ENCODE data around the gene EFCAB5.
A peak's percentile ranks its signal among the peaks of the same experiment; 100 is the strongest.

DNA sequence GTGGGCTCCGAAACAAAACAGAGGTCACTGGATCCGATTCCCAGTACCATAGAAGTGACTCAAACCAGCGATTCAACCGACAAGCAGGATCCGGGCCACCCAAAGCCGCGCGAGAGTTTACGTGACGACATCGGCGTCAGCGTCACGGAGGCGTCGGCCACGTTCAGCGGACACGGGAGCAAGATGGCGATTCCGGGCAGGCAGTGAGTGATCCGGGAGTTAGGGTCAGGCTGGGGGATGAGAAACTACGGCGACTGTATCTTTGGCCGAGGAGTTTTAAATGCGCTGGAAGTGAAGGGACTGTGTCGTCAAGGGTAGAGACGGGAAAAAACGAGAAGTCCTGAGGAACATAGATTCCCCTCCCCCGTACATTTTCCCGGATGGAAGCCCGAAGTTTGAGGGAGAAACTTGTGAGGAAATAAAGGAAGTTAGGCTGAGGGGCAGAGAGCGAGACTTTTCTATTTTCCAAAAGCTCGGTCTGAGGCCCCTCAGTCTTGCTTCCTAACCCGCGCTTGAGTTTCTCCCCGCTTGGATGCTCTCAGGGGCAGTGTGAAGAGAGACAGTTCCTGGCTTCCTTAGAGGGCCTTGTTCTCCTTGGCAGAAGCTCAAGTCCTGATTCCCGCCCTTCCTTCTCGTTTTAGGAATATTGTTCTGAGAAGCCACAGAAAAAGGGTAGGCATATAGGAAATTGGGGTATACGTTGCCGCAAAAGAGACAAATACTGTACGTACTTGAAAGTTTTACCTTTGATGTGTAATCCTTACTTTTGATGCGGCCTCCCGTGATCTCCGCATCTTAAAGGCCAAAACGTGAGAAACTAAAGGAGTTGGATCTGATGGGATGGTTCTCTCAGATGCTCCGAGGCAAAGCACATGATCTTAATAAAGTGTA lies 175.5 kb downstream of the EFCAB5 start, which contains the start of gene NSRP1:
- TF ChIP-seq, protein P1, sequence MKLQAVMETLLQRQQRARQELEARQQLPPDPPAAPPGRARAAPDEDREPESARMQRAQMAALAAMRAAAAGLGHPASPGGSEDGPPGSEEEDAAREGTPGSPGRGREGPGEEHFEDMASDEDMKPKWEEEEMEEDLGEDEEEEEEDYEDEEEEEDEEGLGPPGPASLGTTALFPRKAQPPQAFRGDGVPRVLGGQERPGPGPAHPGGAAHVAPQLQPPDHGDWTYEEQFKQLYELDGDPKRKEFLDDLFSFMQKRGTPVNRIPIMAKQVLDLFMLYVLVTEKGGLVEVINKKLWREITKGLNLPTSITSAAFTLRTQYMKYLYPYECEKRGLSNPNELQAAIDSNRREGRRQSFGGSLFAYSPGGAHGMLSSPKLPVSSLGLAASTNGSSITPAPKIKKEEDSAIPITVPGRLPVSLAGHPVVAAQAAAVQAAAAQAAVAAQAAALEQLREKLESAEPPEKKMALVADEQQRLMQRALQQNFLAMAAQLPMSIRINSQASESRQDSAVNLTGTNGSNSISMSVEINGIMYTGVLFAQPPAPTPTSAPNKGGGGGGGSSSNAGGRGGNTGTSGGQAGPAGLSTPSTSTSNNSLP (IDR thresholded peaks at IDR 0.05; ENCODE audit: low read depth, low read length): no peak
- TF ChIP-seq, protein P2, sequence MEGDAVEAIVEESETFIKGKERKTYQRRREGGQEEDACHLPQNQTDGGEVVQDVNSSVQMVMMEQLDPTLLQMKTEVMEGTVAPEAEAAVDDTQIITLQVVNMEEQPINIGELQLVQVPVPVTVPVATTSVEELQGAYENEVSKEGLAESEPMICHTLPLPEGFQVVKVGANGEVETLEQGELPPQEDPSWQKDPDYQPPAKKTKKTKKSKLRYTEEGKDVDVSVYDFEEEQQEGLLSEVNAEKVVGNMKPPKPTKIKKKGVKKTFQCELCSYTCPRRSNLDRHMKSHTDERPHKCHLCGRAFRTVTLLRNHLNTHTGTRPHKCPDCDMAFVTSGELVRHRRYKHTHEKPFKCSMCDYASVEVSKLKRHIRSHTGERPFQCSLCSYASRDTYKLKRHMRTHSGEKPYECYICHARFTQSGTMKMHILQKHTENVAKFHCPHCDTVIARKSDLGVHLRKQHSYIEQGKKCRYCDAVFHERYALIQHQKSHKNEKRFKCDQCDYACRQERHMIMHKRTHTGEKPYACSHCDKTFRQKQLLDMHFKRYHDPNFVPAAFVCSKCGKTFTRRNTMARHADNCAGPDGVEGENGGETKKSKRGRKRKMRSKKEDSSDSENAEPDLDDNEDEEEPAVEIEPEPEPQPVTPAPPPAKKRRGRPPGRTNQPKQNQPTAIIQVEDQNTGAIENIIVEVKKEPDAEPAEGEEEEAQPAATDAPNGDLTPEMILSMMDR (CRISPR knock-in tag; IDR thresholded peaks at IDR 0.05): peak; percentile 23; the same call in 1 of the 2 replicates
- 0 out of 2 replicates have a peak, but pooled peaks have one; percentile 66 for TF ChIP-seq GLI4 (CRISPR knock-in tag; IDR thresholded peaks at IDR 0.05; ENCODE audit: borderline replicate concordance)
- no peak for TF ChIP-seq SMAD9 (CRISPR knock-in tag; IDR thresholded peaks at IDR 0.05)
- TF ChIP-seq RAD21 (CRISPR knock-in tag; IDR thresholded peaks at IDR 0.05): no peak
- no peak for TF ChIP-seq ZNF513 (CRISPR knock-in tag; conservative IDR thresholded peaks at IDR 0.05)
- peak; percentile 31; the same call in 1 of the 2 replicates for TF ChIP-seq NFYB (CRISPR knock-in tag; IDR thresholded peaks at IDR 0.05)
- TF ChIP-seq, protein P3, sequence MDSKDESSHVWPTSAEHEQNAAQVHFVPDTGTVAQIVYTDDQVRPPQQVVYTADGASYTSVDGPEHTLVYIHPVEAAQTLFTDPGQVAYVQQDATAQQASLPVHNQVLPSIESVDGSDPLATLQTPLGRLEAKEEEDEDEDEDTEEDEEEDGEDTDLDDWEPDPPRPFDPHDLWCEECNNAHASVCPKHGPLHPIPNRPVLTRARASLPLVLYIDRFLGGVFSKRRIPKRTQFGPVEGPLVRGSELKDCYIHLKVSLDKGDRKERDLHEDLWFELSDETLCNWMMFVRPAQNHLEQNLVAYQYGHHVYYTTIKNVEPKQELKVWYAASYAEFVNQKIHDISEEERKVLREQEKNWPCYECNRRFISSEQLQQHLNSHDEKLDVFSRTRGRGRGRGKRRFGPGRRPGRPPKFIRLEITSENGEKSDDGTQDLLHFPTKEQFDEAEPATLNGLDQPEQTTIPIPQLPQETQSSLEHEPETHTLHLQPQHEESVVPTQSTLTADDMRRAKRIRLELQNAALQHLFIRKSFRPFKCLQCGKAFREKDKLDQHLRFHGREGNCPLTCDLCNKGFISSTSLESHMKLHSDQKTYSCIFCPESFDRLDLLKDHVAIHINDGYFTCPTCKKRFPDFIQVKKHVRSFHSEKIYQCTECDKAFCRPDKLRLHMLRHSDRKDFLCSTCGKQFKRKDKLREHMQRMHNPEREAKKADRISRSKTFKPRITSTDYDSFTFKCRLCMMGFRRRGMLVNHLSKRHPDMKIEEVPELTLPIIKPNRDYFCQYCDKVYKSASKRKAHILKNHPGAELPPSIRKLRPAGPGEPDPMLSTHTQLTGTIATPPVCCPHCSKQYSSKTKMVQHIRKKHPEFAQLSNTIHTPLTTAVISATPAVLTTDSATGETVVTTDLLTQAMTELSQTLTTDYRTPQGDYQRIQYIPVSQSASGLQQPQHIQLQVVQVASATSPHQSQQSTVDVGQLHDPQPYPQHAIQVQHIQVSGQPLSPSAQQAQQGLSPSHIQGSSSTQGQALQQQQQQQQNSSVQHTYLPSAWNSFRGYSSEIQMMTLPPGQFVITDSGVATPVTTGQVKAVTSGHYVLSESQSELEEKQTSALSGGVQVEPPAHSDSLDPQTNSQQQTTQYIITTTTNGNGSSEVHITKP (CRISPR knock-in tag; IDR thresholded peaks at IDR 0.05; ENCODE audit: low read depth): no peak
